Mesothelial cell of epicardium (in vitro differentiated cells): ENCODE data around the gene ENPP6. TPM values are rescaled to one million over a fixed set of nuclear protein-coding genes. Genes with fewer than 3 reads are reported as not detected.
A peak's percentile ranks its signal among the peaks of the same experiment; 100 is the strongest.

Experiments
- DNase-seq, 2 experiments: peaks; one replicate each; pipeline ENCODE4 v3.0.0; 2021; ENCODE audit warnings: low spot score in 2 of 2; ENCODE audit not compliant: unreplicated experiment in 2 of 2
- H3K27ac Mint-ChIP-seq: 2 replicates; pipeline ENCODE4 v1.8.0; 2021; ENCODE audit warnings: mixed read lengths
- H3K27me3 Mint-ChIP-seq: 2 replicates; pipeline ENCODE4 v1.8.0; 2021; ENCODE audit warnings: low read depth, mixed read lengths
- H3K36me3 Mint-ChIP-seq: 2 replicates; pipeline ENCODE4 v1.8.0; 2021; ENCODE audit warnings: mixed read lengths
- H3K4me1 Mint-ChIP-seq: 2 replicates; pipeline ENCODE4 v1.8.0; 2021; ENCODE audit warnings: mixed read lengths
- H3K4me3 Mint-ChIP-seq: 2 replicates; pipeline ENCODE4 v1.8.0; 2021; ENCODE audit warnings: mild to moderate bottlenecking, moderate library complexity, mixed read lengths
- H3K9me3 Mint-ChIP-seq: 2 replicates; pipeline ENCODE4 v1.8.0; 2021; ENCODE audit warnings: mixed read lengths
- total RNA-seq: library from RNA; stranded (reverse); gene quantifications from 3 replicates; pipeline ENCODE4 v1.2.1, GENCODE V29; 2021
- TF ChIP-seq, protein P1 (sequence below): fragments of 200-600 bp; sonication (generic); IDR thresholded peaks from one replicate; pipeline ENCODE4 v1.5.0; 2021; ENCODE audit warnings: antibody characterized with exemption; ENCODE audit not compliant: unreplicated experiment

The ENPP6 gene
- total RNA-seq, 1 donor from 2014 or later: 0.11 TPM

DNA sequence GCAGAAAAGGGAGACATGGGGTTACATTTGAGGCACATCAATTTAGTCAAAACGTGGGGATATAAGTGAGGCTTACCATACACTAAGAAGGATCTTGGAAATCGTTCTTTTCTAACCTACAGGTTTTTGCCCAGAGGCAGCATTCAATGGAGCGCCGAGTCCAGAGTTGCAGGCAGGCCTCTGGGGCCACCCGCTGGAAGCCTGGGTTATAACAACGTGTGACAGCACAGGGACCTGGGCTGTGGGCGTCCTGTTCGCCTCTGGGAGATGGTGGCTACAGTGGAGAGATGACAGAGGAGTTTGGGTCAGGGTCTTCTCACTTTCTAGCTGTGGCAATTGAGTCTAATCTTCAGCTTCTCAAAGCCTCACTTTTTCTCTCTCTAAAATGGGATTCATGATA lies 53.9 kb downstream of the ENPP6 start:
- peak overlapping the region; percentile 64 for H3K27ac Mint-ChIP-seq
- no peaks in the 10 kb centered on the region for H3K27me3 Mint-ChIP-seq
- DNase-seq: peak; percentile 55 to 77

DNA sequence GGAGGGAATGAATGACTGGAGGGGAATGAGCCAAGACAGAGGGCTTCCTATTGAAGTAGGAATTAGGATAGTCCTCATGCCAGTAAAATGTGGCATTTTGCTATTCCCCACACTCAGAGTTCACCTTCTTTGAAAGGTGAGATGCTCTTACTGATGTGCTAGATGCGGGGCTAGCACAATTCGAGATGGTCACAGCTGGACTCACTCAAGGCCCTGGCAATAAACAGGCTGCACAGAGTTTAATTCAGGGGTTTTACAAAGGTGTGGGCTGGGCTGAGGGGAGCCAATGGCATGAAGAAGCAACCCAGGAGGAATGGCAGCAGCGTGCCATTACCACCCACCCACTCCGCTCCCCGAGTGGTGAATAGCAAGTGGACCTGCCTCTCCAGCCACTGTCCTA lies 55.1 kb downstream of the ENPP6 start:
- DNase-seq: no peak
- TF ChIP-seq, protein P1, sequence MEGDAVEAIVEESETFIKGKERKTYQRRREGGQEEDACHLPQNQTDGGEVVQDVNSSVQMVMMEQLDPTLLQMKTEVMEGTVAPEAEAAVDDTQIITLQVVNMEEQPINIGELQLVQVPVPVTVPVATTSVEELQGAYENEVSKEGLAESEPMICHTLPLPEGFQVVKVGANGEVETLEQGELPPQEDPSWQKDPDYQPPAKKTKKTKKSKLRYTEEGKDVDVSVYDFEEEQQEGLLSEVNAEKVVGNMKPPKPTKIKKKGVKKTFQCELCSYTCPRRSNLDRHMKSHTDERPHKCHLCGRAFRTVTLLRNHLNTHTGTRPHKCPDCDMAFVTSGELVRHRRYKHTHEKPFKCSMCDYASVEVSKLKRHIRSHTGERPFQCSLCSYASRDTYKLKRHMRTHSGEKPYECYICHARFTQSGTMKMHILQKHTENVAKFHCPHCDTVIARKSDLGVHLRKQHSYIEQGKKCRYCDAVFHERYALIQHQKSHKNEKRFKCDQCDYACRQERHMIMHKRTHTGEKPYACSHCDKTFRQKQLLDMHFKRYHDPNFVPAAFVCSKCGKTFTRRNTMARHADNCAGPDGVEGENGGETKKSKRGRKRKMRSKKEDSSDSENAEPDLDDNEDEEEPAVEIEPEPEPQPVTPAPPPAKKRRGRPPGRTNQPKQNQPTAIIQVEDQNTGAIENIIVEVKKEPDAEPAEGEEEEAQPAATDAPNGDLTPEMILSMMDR: no peak
- Mint-ChIP-seq H3K27me3 (no peaks in the 10 kb centered on the region), H3K4me3 (no peak overlapping the region), H3K36me3 (peaks cover 2% of the 10 kb centered on the region), H3K4me1 (peaks cover 42% of the 10 kb centered on the region), H3K9me3 (peaks cover 5% of the 10 kb centered on the region), H3K27ac (no peak overlapping the region)

More for the DNA sequence above, 53.9 kb downstream of the ENPP6 start:
- peaks cover 2% of the 10 kb centered on the region for H3K36me3 Mint-ChIP-seq
- peaks cover 5% of the 10 kb centered on the region for H3K9me3 Mint-ChIP-seq
- H3K4me3 Mint-ChIP-seq: no peak overlapping the region
- TF ChIP-seq, protein P1: peak; percentile 59
- peaks cover 46% of the 10 kb centered on the region for H3K4me1 Mint-ChIP-seq

DNA sequence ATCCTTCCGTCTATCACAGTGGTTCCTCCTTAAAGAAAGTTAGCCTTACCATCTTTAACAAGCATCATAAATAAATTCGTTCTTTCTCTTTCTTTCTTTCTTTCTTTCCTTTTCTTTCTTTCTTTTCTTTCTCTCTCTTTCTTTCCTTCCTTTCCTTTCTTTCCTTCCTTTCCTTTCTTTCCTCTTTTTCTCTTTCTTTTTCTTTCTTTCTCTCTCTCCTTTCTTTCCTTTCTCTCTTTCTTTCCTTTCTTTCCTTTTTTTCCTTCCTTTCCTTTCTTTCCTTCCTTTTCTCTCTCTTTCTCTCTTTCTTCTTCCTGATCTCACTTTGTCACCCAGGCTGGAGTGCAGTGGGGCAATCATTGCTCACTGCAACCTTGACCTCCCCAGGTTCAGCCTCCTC lies 60.4 kb downstream of the ENPP6 start:
- no peak overlapping the region for H3K4me3 Mint-ChIP-seq
- TF ChIP-seq, protein P1: no peak
- no peak overlapping the region for H3K27ac Mint-ChIP-seq
- no peaks in the 10 kb centered on the region for H3K27me3 Mint-ChIP-seq
- peaks cover 1% of the 10 kb centered on the region for H3K4me1 Mint-ChIP-seq
- H3K9me3 Mint-ChIP-seq: peaks cover 9% of the 10 kb centered on the region
- no peak for DNase-seq
- H3K36me3 Mint-ChIP-seq: peaks cover 2% of the 10 kb centered on the region

GRCh38 chr4:184156163-184156920 lies 61.3 kb downstream of the ENPP6 start:
- TF ChIP-seq, protein P1: no peak
- H3K9me3 Mint-ChIP-seq: peaks cover 9% of the 10 kb centered on the region
- no peak overlapping the region for H3K27ac Mint-ChIP-seq
- H3K27me3 Mint-ChIP-seq: no peaks in the 10 kb centered on the region
- no peaks in the 10 kb centered on the region for H3K4me1 Mint-ChIP-seq
- no peak overlapping the region for H3K4me3 Mint-ChIP-seq
- DNase-seq: no peak
- peaks cover 2% of the 10 kb centered on the region for H3K36me3 Mint-ChIP-seq

- H3K27ac Mint-ChIP-seq: no peak overlapping the region
- no peaks in the 10 kb centered on the region for H3K27me3 Mint-ChIP-seq
Observed at GRCh38 chr4:184154199-184154598, 63.5 kb downstream of the ENPP6 start.

More at GRCh38 chr4:184154199-184154598, 63.5 kb downstream of the ENPP6 start:
- TF ChIP-seq, protein P1: no peak
- peaks cover 14% of the 10 kb centered on the region for H3K4me1 Mint-ChIP-seq
- no peak for DNase-seq
- H3K4me3 Mint-ChIP-seq: no peak overlapping the region
- H3K36me3 Mint-ChIP-seq: no peaks in the 10 kb centered on the region
- peaks cover 4% of the 10 kb centered on the region for H3K9me3 Mint-ChIP-seq
